D341Med (cell line): Measurements from ENCODE around the gene SLC36A4.
"Not testable (repeated sequence)": the region's sequence is repeated elsewhere in the genome, so short reads cannot be mapped to it uniquely, and the experiment has no call there.

Source experiments
- DNase-seq: peaks from one replicate; pipeline ENCODE4 v3.0.0; 2012; ENCODE audit warnings: low spot score

Gene SLC36A4

DNA sequence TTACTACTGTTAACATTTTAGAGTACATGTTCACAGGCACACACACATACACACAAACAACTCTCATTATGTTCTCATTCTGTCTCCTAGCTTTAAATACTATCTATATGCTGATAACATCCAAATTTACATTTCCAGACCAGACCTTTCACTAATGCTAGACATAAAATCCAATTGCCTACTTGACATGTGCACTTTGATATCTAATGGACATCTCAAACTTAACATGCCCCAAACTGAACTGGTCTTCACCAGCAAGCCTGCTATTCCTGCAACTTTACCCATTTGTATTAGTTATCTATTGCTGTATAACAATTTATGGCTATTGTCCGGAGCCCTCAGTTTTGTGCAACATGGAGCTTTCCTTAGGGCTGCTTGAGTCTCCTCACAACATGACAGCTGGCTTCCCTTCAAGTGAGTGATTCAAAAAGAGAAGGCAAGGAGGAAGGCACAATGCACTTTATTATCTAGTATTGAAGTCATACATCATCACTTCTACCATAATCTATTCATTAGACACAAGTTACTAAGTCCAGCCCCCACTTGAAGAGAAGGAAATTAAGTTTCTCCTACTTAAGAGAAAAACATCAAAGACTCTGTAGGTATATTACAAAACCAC lies 3.0 kb downstream of the SLC36A4 start:
- no peak for DNase-seq

- no peak for DNase-seq
Measured at GRCh38 chr11:93193731-93194130, 4.1 kb downstream of the SLC36A4 start.

GRCh38 chr11:93192163-93192562 lies 5.6 kb downstream of the SLC36A4 start:
- DNase-seq = no peak

DNA sequence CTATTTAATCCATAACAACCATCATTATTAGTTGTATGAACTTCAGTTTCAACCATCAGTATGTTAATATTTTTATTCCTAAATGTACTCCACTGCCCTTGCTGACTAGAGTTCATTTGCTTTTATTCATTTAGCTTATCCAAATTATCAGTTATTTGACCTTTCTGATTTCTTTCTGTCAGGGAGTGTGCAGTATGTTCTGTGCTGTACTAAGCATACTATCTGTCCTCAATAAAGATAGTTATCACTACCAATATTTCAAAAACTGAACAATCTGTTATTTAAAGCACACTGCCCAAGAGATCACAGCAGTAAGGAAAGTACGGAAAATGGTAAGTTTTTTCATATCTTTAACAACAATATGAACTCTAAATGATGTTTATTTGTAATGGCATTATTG lies 8.3 kb downstream of the SLC36A4 start:
- no peak for DNase-seq

DNA sequence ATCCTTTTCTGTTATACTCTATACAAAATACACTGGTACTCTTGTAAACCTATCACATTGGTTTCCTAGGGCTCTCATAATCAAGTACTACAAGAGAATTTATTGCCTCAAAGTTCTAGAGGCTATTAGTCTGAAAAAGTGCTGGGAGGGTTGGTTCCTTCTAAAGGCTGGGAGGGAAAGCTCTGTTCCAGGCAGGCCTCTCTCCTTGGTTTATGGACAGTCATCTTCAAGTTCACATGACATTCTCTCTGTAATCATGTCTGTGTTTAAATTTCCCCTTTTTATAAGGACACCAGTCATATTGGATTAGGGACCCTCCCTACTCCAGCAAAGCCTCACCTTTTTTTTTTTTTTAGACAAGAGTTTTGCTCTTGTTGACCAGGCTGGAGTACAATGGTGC lies 9.1 kb downstream of the SLC36A4 start:
- DNase-seq = no peak

DNA sequence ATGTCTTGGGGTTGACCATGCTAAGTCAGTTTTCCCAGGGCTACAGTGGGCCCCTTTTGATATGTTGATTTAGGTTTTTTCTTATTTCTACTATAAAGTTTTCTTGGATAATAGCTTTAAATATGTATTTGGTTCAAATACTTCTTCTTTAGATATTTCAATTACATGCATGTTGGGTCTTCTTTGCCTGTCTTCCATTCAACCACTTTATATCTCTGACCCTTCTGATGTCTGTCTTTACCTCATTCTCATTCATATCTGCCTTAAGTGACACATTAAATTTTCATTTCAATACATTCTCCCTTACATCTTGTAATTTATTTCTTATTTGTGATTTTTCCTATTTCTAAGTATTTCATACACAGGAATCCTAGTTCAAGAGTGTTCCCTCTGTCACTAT lies 10.5 kb downstream of the SLC36A4 start:
- no peak for DNase-seq

GRCh38 chr11:93177891-93178290 lies 19.9 kb downstream of the SLC36A4 start:
- not testable (repeated sequence) for DNase-seq

GRCh38 chr11:93169950-93170561 lies 27.7 kb downstream of the SLC36A4 start:
- no peak for DNase-seq

DNA sequence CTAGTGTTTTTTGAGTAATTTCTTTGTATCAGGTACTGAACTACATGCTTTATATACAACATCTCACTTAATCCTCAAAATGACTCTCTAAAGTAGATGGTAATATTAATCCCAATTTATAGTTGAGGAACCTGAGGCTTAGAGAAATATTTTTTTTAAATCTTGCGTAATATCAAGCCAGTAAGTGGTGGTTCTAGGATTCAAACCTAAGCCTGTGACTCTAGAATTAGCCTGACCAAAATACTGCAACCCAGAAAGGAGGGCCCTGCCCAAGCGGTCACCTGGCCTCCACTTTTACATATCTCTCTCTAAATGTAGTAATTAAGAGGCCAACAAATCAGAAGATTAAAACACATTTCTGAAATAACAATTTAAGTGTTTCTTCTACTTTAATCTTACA lies 28.6 kb downstream of the SLC36A4 start:
- no peak for DNase-seq

DNA sequence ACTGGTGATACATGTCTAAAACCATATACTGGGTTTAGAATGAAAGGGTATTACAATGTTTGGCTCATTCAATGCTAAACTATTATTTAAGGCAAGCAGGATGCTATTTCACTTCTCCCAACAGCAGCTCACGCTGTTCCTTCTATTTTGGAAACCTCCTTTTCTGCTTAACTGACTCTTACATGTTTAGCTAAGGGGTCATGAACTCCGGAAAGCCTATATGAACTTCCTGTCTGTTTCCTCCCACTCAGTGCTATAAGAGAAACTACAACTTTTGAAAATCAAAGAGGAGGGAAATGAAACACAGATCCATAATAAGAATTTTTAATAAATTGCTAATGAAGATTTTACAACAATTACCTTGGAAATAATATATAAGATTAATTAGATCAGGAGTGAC lies 30.9 kb downstream of the SLC36A4 start:
- DNase-seq = no peak

DNA sequence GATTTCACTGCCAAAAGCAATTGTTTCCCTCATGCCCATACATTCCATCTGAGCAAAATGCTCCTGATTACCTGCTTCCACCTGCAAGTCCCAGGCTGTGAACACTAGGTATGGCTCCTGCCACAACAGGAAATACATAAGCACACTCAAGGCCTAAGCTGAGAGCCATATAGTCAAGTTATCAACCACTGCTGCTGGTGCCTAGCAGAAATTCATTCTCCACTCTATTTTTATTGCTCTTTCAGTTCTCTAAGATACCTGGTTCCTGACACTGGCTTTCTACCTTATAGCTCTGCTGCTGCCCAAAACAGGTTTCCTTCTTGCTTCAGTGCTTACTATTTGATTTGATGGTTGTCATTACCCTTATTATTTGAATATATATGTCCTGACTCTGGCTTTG lies 31.6 kb downstream of the SLC36A4 start:
- DNase-seq = no peak

GRCh38 chr11:93160808-93161207 lies 37.0 kb downstream of the SLC36A4 start:
- no peak for DNase-seq

- DNase-seq = no peak
Measured at GRCh38 chr11:93160156-93160555, 37.6 kb downstream of the SLC36A4 start.

GRCh38 chr11:93159721-93160120 lies 38.1 kb downstream of the SLC36A4 start:
- DNase-seq = no peak

- DNase-seq = no peak
Measured at GRCh38 chr11:93155738-93156137, 42.1 kb downstream of the SLC36A4 start.

- no peak for DNase-seq
Measured at GRCh38 chr11:93145390-93145915, 52.3 kb downstream of the SLC36A4 start.

DNA sequence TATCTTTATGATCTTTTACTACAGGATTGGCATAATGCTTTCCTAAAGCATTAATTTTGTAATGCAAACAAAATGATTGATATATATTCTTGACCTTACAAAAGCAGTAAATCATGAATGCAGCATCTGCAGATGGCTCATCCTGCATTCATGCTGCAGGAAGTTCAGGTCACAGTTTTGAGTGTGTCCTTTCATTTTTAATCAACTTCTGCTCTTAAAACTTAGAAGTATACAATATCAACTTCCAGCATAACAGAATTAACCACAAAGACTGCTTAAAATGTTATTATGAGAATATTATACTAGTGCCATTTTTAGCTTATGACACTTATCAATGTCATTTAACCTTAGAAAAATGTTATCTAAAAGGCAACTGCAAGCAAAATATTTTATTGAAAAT lies 54.0 kb downstream of the SLC36A4 start:
- DNase-seq = no peak

DNA sequence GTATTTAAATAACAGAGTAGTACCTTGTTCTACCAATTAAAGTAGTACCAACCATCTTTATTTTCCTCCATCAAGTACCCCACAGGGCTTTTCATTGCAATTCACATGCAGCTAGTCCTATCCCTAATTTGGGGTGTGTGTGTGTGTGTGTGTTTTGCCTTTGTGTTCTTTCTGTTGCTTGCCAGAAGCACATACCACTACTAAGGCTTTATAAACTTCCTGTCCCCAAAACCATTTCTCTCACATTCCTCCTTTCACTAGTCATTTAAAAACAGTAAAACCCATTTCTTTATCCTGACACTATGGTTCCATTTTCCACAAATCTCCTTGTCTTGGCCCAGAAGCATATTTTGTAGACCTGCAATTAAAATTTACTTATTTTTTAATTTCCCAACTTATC lies 54.6 kb downstream of the SLC36A4 start:
- DNase-seq = no peak

GRCh38 chr11:93133488-93134109 lies 64.2 kb downstream of the SLC36A4 start:
- no peak for DNase-seq

DNA sequence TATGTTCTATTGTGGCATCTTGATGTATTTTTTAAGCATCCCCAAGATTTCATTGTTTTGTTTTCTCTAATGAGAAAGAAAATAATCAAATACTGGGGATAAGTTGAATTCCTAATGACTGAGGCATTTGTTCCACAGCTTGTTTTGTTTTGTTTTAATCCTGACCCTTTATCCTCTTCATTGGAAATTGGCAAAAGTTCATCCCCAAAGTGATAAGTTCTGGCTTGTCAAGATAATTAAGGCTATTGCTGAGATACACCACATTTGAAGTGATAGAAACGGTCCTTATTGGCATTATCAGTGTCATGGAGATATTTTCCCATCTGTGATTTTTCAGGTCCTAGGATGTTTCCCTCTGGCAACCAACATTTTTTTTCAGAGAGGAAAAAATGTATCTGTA lies 65.0 kb downstream of the SLC36A4 start:
- DNase-seq = no peak

DNA sequence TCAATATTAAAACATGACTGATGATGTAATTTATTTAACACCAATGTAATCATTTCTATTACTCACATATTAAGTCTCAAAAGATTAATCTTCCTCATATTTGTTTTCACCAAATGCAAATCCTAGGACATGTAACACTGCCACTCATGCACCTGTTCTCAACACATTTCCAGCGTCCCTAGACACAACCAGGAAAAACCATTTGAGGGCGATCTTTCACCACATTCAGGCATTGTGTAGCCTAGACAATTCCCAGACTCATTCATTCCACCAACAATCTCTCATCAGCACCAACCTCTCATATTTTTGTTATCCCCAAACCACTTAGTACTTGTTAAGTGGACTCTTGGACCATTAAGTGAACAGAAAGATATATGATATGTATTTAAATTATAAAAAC lies 66.1 kb downstream of the SLC36A4 start:
- peak; percentile 22 for DNase-seq

- no peak for DNase-seq
Measured at GRCh38 chr11:93128574-93128973, 69.2 kb downstream of the SLC36A4 start.

- DNase-seq = no peak
Measured at GRCh38 chr11:93123351-93123898, 74.4 kb downstream of the SLC36A4 start.
